Mucosa of descending colon (tissue), 3 donors: ENCODE results near the gene ASIC1. TPM values are rescaled to one million over a fixed set of nuclear protein-coding genes. Genes with fewer than 3 reads are reported as not detected.

Source experiments
- ATAC-seq: fragments of 200-7000 bp; cut with Tn5 transposase; one replicate; pipeline ENCODE4 v1.9.1; 2020; ENCODE audit warnings: mild to moderate bottlenecking, moderate library complexity
- DNase-seq, 3 donors: peaks; one replicate each; pipeline ENCODE4 v3.0.0-alpha.2; 2020
- H3K36me3 ChIP-seq: fragments of 200-600 bp; one replicate; pipeline ENCODE4 v1.8.0; 2021; ENCODE audit warnings: low read depth, mild to moderate bottlenecking
- H3K4me1 ChIP-seq: fragments of 200-600 bp; one replicate; pipeline ENCODE4 v1.8.0; 2021; ENCODE audit warnings: low read depth, mild to moderate bottlenecking
- H3K4me3 ChIP-seq: fragments of 200-600 bp; one replicate; pipeline ENCODE4 v1.8.0; 2021; ENCODE audit warnings: mild to moderate bottlenecking
- H3K9me3 ChIP-seq: fragments of 200-600 bp; one replicate; pipeline ENCODE4 v1.8.0; 2021; ENCODE audit warnings: mild to moderate bottlenecking
- intact Hi-C, 2 donors: fragments of 100-400 bp; cut with DNase I in 1 of 2; cut with micrococcal nuclease in 1 of 2; formaldehyde crosslinking; loops; one replicate each; pipeline versions ENCODE4 v1.11.0 to v1.11.1; 2022; cut with DNase I, micrococcal nuclease
- total RNA-seq, 3 donors: library from RNA; stranded (reverse); fragmentation: NEBNext Ultra II Directional in 2 of 3; extraction: Animal tissue kit (Norgen Biotek cat#: 25700) in 2 of 3; gene quantifications; one replicate each; pipeline versions ENCODE4 v1.2.1 to v1.2.4, GENCODE V29; 2021 to 2023
- TF ChIP-seq, protein P1 (sequence below): fragments of 200-600 bp; IDR thresholded peaks from one replicate; pipeline ENCODE4 v1.8.0; 2022; ENCODE audit warnings: antibody characterized with exemption, mild to moderate bottlenecking
- donor health status: DM: no; HTN: no; CAD: no; lungs with moderate emphysema.
- donor health status: DM: no; HTN: no; CAD: no.
- donor health status: DM: no; HTN: yes; CAD: no.

The ASIC1 gene
- total RNA-seq, 3 donors from 2014 or later: 0.35 to 9.9 (median 1.7) TPM

- intact Hi-C loops: no loop called here
- Histone ChIP-seq H3K9me3 (no peaks in the 10 kb centered on the region), H3K4me3 (no peak overlapping the region), H3K4me1 (peaks cover 42% of the 10 kb centered on the region), H3K36me3 (peaks cover 4% of the 10 kb centered on the region)
- DNase-seq: no peak
- TF ChIP-seq, protein P1, sequence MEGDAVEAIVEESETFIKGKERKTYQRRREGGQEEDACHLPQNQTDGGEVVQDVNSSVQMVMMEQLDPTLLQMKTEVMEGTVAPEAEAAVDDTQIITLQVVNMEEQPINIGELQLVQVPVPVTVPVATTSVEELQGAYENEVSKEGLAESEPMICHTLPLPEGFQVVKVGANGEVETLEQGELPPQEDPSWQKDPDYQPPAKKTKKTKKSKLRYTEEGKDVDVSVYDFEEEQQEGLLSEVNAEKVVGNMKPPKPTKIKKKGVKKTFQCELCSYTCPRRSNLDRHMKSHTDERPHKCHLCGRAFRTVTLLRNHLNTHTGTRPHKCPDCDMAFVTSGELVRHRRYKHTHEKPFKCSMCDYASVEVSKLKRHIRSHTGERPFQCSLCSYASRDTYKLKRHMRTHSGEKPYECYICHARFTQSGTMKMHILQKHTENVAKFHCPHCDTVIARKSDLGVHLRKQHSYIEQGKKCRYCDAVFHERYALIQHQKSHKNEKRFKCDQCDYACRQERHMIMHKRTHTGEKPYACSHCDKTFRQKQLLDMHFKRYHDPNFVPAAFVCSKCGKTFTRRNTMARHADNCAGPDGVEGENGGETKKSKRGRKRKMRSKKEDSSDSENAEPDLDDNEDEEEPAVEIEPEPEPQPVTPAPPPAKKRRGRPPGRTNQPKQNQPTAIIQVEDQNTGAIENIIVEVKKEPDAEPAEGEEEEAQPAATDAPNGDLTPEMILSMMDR: no peak
- ATAC-seq: no peak
Observed at GRCh38 chr12:50106907-50107306, 49.5 kb downstream of the ASIC1 start.

DNA sequence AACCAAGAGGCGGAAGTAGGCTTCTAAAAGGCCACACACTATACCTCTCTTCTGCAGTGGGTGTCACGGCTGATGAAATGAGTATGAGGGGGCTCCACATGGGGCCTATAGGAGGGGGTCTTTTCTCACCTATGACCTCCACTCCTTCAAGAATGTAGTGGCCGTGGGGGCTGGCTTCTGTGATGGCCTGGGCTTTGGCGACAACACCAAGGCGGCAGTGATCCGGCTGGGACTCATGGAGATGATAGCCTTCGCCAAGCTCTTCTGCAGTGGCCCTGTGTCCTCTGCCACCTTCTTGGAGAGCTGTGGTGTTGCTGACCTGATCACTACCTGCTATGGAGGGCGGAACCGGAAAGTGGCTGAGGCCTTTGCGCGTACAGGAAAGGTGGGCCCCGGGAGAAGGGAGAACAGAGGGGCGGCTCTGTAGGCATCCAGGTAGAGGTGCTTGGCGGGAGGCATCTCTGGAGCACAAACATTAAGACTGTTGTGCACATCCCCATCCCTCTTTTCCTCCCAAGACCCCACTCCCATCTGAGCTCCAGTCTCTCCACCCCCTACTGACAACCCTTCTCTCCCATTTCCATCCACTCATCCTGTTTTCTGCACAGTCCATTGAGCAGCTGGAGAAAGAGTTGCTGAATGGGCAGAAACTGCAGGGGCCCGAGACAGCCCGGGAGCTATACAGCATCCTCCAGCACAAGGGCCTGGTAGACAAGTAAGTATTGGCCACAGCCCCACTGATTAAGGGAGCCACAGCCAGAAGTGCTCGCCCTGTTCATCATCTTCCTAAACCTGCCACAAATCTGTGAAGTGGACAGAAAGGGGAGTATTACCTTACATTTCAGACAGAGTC, 50.2 kb downstream of the ASIC1 start:
- intact Hi-C loops: no loop called here
- ATAC-seq (no peak), DNase-seq (no peak)
- H3K9me3 ChIP-seq: no peaks in the 10 kb centered on the region
- H3K36me3 ChIP-seq: peaks cover 4% of the 10 kb centered on the region
- peaks cover 42% of the 10 kb centered on the region for H3K4me1 ChIP-seq
- no peak overlapping the region for H3K4me3 ChIP-seq
- TF ChIP-seq, protein P1: no peak

GRCh38 chr12:50109319-50109718, 51.9 kb downstream of the ASIC1 start:
- Histone ChIP-seq H3K4me3 (no peak overlapping the region), H3K4me1 (peaks cover 49% of the 10 kb centered on the region), H3K9me3 (no peaks in the 10 kb centered on the region), H3K36me3 (peaks cover 4% of the 10 kb centered on the region)
- no peak for DNase-seq
- TF ChIP-seq, protein P1: no peak
- intact Hi-C loops: no loop called here
- no peak for ATAC-seq

- no peaks in the 10 kb centered on the region for H3K9me3 ChIP-seq
- H3K36me3 ChIP-seq: peaks cover 4% of the 10 kb centered on the region
- intact Hi-C loops: no loop called here
- DNase-seq (peak; percentile 77 to 82 (median 81)), ATAC-seq (peak; percentile 53)
- H3K4me3 ChIP-seq: no peak overlapping the region
- peaks cover 50% of the 10 kb centered on the region for H3K4me1 ChIP-seq
- TF ChIP-seq, protein P1: no peak
Observed at GRCh38 chr12:50110127-50110761, 52.8 kb downstream of the ASIC1 start.

DNA sequence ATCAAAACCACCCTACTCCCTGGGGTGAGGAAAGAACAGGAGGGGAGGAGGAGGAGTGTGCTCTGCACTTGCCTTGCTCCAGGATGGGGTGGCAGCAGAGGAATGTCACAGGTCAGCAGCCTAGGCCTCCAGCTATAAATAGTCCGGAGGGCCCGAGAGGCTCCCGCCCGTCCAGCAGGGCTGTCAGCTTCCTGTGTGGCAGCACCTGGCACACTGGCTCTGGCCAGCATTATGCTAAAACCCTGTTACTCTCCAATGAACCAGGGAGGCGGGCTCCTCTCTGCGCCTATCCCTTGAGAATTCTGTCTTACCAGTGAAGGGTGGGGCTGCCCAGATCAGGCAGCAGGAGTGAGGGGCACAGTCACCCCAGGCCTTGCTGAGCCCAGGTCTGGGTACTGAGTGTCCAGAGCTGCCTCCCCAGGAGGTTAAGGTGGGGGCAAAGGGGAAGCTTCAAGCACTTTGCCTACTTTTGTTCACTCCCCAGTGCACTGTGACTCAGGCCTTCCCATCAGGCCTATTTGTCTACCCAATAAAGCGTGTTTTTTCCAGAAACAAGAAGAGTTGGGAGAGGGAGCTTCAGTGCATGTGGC, 53.5 kb downstream of the ASIC1 start:
- Histone ChIP-seq H3K4me3 (no peak overlapping the region), H3K4me1 (peaks cover 50% of the 10 kb centered on the region), H3K36me3 (peaks cover 4% of the 10 kb centered on the region), H3K9me3 (no peaks in the 10 kb centered on the region)
- TF ChIP-seq, protein P1: no peak
- DNase-seq: peak; percentile 73 to 86 (median 79)
- ATAC-seq: peak; percentile 46
- intact Hi-C loops: no loop called here
